Stimulated activated CD4-positive, alpha-beta T cell treated with anti-CD3 and anti-CD28 coated beads, Interleukin-12 subunit alpha, Interleukin-12 subunit beta, amount 100 ng/mL, for 48 hours (primary cell): ENCODE measurements around the gene BASP1.

ENCODE experiments used
- DNase-seq, 3 donors: peaks; one replicate each; pipeline ENCODE4 v3.0.0-alpha.2; 2020; ENCODE audit warnings: low read depth in 2 of 3, low spot score in 1 of 3

Gene BASP1

DNA sequence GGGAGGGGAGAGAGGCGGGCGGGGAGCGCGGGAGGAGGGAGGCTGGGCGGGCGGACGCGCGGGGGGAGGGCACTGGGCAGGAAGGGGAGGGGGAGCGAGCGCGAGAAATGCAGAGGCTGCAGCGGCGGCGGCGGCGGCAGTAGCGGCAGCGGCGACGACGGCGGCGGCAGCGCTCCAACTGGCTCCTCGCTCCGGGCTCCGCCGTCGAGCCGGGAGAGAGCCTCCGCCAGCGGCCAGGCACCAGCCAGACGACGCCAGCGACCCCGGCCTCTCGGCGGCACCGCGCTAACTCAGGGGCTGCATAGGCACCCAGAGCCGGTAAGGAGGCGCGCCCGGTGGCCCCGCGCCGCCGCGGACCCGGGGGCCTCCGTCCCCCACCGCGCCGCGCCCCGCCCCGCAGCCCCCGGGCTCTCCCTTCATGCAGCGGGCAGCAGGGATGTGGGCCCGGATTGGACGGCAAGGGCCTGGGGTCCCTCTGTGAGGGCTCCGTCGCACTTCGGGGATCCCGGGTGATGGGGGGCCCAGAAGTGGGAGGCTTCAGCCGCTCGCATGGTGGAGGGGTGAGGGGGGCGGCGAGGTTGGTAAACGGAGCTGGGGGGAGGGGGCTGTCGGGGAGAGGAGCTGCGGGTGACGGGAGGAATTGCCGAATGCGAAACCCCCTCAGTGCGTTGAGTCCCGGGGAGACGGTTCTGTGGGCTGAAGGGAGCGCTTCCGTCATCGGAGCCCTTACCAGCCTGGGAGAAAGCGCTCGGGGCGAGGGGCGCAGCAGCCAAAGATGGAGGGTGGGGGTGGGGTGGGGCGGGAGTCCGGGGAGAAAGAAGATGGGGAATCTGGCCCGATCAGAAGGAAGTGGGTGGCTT is at the start of gene BASP1:
TSS of gene BASP1 (plus strand) at position 139 of the 860 bp plus-strand sequence. CDS start 57,586 bp downstream, outside the sequence.
- DNase-seq: no peak

DNA sequence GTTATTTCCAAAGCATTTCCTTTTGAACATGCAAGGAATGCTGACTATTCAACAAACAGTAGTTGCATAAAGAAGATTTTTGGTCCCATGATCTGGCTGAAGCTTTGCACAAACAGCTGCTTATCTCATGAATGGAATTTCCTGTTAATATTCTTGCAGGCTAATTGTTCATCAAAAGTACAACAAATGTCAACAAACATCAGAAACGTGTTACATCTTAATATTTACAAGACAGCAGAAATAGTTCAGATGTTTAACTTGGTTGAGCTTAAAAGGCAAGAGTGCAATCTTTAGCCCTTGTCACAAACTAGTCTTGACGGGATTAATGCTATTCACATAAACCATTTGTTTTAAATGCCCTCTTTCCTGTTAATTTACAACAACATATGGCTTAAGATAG is 47.9 kb upstream of the BASP1 start:
- no peak for DNase-seq

GRCh38 chr5:17172791-17173190 is 44.6 kb upstream of the BASP1 start:
- DNase-seq: no peak

GRCh38 chr5:17174965-17175364 is 42.5 kb upstream of the BASP1 start:
- no peak for DNase-seq

- no peak for DNase-seq
Measured at GRCh38 chr5:17177501-17178372, 39.7 kb upstream of the BASP1 start.

DNA sequence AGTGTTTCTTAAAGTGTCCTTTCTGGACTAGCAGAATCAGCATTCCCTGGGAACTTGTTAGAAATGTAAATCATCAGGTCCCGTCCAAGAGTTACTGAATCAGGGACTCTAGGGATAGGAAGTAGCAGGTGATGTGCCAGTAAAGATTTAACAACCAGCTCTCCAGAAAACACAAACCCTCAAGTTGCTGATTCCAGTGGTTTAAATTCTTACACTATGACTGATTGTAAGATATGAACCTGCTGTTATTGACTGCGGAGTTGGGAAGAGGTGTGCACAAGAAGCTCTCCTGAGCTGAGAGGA is 39.1 kb upstream of the BASP1 start:
- no peak for DNase-seq

DNA sequence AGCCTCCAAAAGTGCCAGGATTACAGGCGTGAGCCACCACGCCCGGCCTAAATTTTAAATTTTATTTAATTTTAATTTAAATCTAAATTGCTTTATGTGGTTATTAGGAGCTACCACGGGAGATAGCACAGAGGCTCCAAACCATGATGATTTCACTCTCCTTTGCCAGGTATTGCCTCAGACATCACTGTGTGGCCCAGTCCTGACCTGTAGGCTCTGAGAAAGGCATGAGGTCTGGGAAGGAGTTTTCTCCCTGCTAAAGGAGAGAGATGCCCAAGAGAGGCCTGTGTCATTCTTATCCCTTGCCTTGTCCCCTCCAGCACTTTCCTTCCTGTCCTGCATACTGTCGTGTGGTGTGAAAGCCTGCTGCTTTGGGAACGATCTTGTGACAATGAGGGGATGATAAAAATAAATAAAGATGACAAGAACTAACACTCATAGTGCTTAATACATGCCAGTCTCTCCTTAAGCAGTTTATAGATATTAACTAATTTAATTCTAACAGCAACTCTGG is 37.0 kb upstream of the BASP1 start:
- no peak for DNase-seq

DNA sequence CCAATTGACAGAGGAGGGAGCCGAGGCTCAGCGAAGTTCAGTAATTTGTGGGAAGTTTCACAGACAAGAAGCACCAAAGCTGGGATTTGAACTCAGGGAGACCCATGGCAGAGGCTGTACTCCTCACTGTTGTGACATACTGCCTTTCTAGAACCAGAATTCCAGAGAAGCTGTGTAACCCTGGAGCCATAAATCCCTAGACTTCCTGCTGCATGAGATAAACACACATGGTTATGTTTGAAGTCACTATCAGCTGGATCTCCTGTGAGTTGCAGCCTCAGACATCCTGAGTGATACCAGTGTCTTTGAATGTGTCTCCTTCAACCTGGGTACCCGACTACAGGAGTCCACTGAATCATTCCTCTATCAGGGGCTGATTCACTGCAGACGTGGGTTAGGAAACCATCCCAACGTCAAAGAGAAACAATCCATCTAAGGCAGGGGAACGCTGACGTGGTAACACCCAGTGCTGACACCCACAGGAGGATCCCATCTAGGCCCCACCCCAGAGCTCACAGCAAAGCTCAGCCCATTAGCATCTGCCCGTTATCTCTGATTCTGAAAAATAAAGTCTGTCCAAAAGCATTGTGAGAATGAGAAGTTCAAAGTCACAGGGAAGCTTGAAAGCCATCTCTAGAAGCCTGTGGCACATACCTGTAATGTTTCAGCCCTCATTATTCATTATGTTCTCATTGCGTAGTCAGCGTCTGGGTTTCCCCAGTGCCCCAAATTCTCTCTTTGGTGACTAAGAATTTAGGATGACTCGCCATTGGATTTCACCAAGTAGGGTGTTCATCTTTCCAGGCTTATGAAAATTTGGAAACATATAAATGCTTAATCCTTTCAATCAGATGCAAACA is 36.3 kb upstream of the BASP1 start:
- peak in 1 of 3 donors; percentile 15 for DNase-seq

DNA sequence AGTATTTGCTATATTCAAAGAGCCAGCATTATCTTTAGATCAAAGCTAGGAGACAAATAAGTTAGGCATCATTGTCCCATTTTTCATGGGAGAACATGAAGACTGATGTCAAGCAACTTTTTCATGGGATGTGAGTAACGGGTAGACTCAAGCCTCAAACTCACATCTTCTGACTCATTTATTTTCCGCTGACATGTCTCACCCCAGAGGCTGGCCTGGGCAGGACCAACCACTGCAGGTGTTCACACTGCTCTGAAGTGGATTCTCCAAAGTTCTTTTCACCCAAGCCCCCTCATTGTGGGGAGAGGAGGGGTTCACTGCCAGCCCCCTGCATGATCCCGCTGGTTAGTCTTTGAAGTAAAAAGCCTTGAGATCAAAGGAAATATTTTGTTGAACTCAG is 34.9 kb upstream of the BASP1 start:
- DNase-seq: no peak

DNA sequence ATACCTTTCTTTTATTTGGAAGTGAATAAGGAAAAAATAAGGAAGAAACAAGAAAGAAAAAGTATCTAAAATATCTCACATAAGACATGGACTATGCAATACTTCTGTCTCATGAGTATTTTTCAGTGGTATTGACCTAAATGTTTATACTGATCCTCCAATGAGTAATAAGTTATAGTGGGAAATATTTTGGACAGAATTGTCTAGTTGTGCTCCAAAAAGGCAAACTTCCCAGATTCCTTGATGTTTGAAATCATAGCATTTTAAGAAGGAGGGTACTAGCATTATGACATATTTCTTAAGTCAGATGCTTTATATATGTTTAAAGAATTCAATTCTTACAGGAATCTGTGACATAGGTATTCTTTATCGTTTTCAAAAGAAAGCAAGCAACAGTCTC is 34.5 kb upstream of the BASP1 start:
- no peak for DNase-seq

GRCh38 chr5:17183831-17184230 is 33.6 kb upstream of the BASP1 start:
- DNase-seq: no peak

- DNase-seq: no peak
Measured at GRCh38 chr5:17184588-17184987, 32.8 kb upstream of the BASP1 start.

GRCh38 chr5:17185349-17185748 is 32.1 kb upstream of the BASP1 start:
- no peak for DNase-seq

DNA sequence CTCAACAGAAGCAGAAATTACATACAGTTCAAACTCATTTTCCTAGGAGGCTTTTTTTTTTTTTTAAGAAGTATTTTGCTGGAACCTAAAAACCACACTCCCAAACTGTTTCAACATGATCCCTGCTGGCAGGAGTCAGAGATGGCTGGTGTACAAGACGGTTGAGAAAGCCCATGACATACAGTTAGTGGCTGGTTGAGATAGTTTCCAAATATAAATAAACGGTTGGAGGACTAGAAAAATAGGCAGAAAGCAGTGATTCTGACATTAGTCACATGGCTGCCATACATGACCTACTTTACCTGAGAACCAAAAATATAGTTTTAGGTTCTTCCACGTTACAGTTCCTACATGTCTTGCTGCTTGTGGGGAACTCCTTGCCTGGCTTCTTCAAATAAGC is 31.7 kb upstream of the BASP1 start:
- DNase-seq: no peak

GRCh38 chr5:17186256-17186655 is 31.2 kb upstream of the BASP1 start:
- no peak for DNase-seq

- DNase-seq: no peak
Measured at GRCh38 chr5:17187011-17187785, 30.2 kb upstream of the BASP1 start.

- no peak for DNase-seq
Measured at GRCh38 chr5:17187786-17188170, 29.7 kb upstream of the BASP1 start.

GRCh38 chr5:17189381-17190036 is 27.9 kb upstream of the BASP1 start:
- peak; percentile 33 to 63 (median 46) for DNase-seq

- DNase-seq: peak in 1 of 3 donors; percentile 15
Measured at GRCh38 chr5:17190242-17190778, 27.1 kb upstream of the BASP1 start.
